Hepatocyte (in vitro differentiated cells): ENCODE data around the gene TRMT13. TPM values are rescaled to one million over a fixed set of nuclear protein-coding genes. Genes with fewer than 3 reads are reported as not detected.

ENCODE experiments used
- DNase-seq: peaks from one replicate; pipeline ENCODE4 v3.0.0-alpha.2; 2016; ENCODE audit warnings: low spot score
- H2AFZ ChIP-seq: fragments of 200-600 bp; sonication (generic); 2 replicates; pipeline ENCODE4 v1.6.0; 2016; ENCODE audit warnings: antibody characterized with exemption, mild to moderate bottlenecking
- H3K27ac ChIP-seq: fragments of 200-600 bp; sonication (generic); 2 replicates; pipeline ENCODE4 v1.5.1; 2016; ENCODE audit warnings: mild to moderate bottlenecking
- H3K27me3 ChIP-seq: fragments of 200-600 bp; sonication (generic); 2 replicates; pipeline ENCODE4 v1.6.1; 2016
- H3K36me3 ChIP-seq: fragments of 200-600 bp; sonication (generic); replicated peaks from 2 replicates; pipeline ENCODE4 v1.5.1; 2016; ENCODE audit warnings: low read depth; ENCODE audit not compliant: insufficient read depth
- H3K4me1 ChIP-seq: fragments of 200-600 bp; sonication (generic); 2 replicates; pipeline ENCODE4 v1.5.1; 2016; ENCODE audit warnings: mild to moderate bottlenecking, moderate library complexity; ENCODE audit not compliant: insufficient read depth
- H3K4me2 ChIP-seq: fragments of 200-600 bp; sonication (generic); 2 replicates; pipeline ENCODE4 v1.6.0; 2016
- H3K4me3 ChIP-seq: fragments of 200-600 bp; sonication (generic); 2 replicates; pipeline ENCODE4 v1.5.1; 2016; ENCODE audit warnings: mild to moderate bottlenecking
- H3K79me2 ChIP-seq: fragments of 200-600 bp; sonication (generic); 2 replicates; pipeline ENCODE4 v1.6.0; 2017; ENCODE audit warnings: mild to moderate bottlenecking
- H3K9me2 ChIP-seq: fragments of 200-600 bp; sonication (generic); replicated peaks from 2 replicates; pipeline ENCODE4 v1.6.0; 2017; ENCODE audit warnings: mild to moderate bottlenecking; ENCODE audit not compliant: insufficient read depth
- H3K9me3 ChIP-seq: fragments of 200-600 bp; sonication (generic); 2 replicates; pipeline ENCODE4 v1.5.1; 2016; ENCODE audit warnings: low read depth, mild to moderate bottlenecking
- H4K20me1 ChIP-seq: fragments of 200-600 bp; sonication (generic); 2 replicates; pipeline ENCODE4 v1.6.0; 2016; ENCODE audit warnings: mild to moderate bottlenecking; ENCODE audit not compliant: insufficient read depth, poor library complexity, severe bottlenecking
- CTCF ChIP-seq: fragments of 200-600 bp; sonication (generic); IDR thresholded peaks from 2 replicates; pipeline ENCODE4 v1.5.1; 2016; ENCODE audit warnings: antibody characterized with exemption, mild to moderate bottlenecking; ENCODE audit not compliant: poor library complexity
- EZH2 ChIP-seq: fragments of 200-600 bp; sonication (generic); IDR thresholded peaks from 2 replicates; pipeline ENCODE4 v1.6.1; 2016; ENCODE audit warnings: antibody characterized with exemption, mild to moderate bottlenecking, borderline replicate concordance
- EZH2phosphoT487 ChIP-seq: fragments of 200-600 bp; sonication (generic); IDR thresholded peaks from one replicate; pipeline ENCODE4 v1.6.1; 2018; ENCODE audit warnings: antibody characterized with exemption, mild to moderate bottlenecking, low read depth, moderate library complexity; ENCODE audit not compliant: unreplicated experiment, severe bottlenecking
- WGBS: methylation state at CpG from one replicate; pipeline ENCODE4 v1.1.6; 2016; ENCODE audit warnings: low lambda C conversion rate; ENCODE audit errors: missing lambda C conversion rate; 5-methylcytosine and 5-hydroxymethylcytosine counted together
- polyA plus RNA-seq: library from polyadenylated mRNA; unstranded; fragments of >200 nt; fragmentation: Nextera tagmentation; extraction: Ambion mirVana; gene quantifications from 2 replicates; pipeline ENCODE4 v1.2.1, GENCODE V29; 2016
- total RNA-seq: library from RNA; depleted of rRNA; stranded (reverse); fragments of >200 nt; gene quantifications from 2 replicates; pipeline ENCODE4 v1.2.3, GENCODE V29; 2014

The TRMT13 gene
- total and polyA plus RNA-seq, 2 experiments from 2014 or later, result 8.9 to 18.8 TPM

DNA sequence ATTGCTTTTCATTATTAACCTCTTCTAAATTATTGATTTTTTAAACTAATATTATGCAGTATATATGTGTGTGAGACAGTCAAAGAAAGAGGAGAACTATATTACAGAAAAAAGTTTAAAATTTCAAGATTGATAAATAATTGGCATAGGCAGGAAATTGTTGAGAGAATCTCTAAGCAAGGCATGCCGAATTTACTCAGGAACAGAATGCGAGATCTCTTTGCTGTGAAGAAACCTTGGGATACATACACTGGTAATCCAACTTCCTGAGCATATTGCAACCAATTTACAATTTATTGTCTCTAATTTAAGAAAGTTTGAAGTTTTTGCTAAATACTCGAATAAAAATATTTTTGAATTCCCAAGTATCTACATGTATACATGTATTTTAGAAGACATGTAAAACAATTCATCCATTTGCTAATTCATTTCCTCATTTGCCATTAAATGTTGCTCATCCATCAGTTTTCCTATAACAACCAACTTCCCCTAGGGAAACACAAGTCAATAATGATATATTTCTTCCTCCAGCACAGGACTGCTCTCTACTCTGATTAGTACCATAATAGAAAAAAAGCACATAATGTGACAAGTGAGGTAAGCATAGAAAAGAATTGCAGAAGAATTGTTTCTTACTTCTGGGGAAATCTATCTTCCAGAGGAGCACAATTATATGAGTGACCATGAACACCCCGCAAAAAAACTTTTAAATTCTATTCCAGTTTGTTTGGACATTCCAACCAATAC is 44.5 kb downstream of the TRMT13 start:
- WGBS, result 93% methylated on average over 4 of the region's 4 CpGs
- H3K4me2 ChIP-seq, result no peak overlapping the region
- no peaks in the 10 kb centered on the region for H3K27me3 ChIP-seq
- H2AFZ ChIP-seq, result no peak overlapping the region
- H4K20me1 ChIP-seq, result no peaks in the 10 kb centered on the region
- no peak for DNase-seq
- H3K27ac ChIP-seq, result no peak overlapping the region
- H3K79me2 ChIP-seq, result no peaks in the 10 kb centered on the region
- H3K36me3 ChIP-seq, result no peaks in the 10 kb centered on the region
- H3K4me3 ChIP-seq, result no peak overlapping the region
- H3K9me2 ChIP-seq, result no peaks in the 10 kb centered on the region
- H3K4me1 ChIP-seq, result no peaks in the 10 kb centered on the region
- no peaks in the 10 kb centered on the region for H3K9me3 ChIP-seq
- TF ChIP-seq EZH2 (no peak), CTCF (no peak), EZH2phosphoT487 (no peak)

- H3K4me3 ChIP-seq, result no peak within 1 kb of the TSS
- TF ChIP-seq EZH2phosphoT487 (no peak), EZH2 (no peak), CTCF (no peak)
- H3K27ac ChIP-seq, result no peak within 1 kb of the TSS
- no peaks in the 10 kb centered on the region for H3K9me2 ChIP-seq
- no peak within 1 kb of the TSS for H3K4me2 ChIP-seq
- H3K27me3 ChIP-seq, result no peaks in the 10 kb centered on the region
- H4K20me1 ChIP-seq, result no peaks in the 10 kb centered on the region
- H3K9me3 ChIP-seq, result no peaks in the 10 kb centered on the region
- H3K36me3 ChIP-seq, result no peaks in the 10 kb centered on the region
- no peaks in the 10 kb centered on the region for H3K4me1 ChIP-seq
- 85% methylated on average over 5 of the region's 5 CpGs for WGBS
- no peak within 1 kb of the TSS for H2AFZ ChIP-seq
- no peak for DNase-seq
- H3K79me2 ChIP-seq, result no peaks in the 10 kb centered on the region
Measured at GRCh38 chr1:100178091-100178490, 45.1 kb downstream of the TRMT13 start, which contains the start of gene LRRC39. Gene LRRC39, minus strand, starts transcription at chr1:100178256. Its CDS starts 9,740 bp downstream, at chr1:100168516.

- Histone ChIP-seq H3K4me1 (no peaks in the 10 kb centered on the region), H3K36me3 (no peaks in the 10 kb centered on the region), H3K27ac (no peak overlapping the region), H3K9me3 (no peaks in the 10 kb centered on the region), H3K79me2 (no peaks in the 10 kb centered on the region), H4K20me1 (no peaks in the 10 kb centered on the region), H2AFZ (no peak overlapping the region), H3K4me2 (no peak overlapping the region), H3K4me3 (no peak overlapping the region), H3K27me3 (no peaks in the 10 kb centered on the region), H3K9me2 (no peaks in the 10 kb centered on the region)
- no peak for DNase-seq
- TF ChIP-seq EZH2phosphoT487 (no peak), CTCF (no peak), EZH2 (no peak)
- WGBS, result 94% methylated on average over 4 of the region's 4 CpGs
Measured at GRCh38 chr1:100183370-100183769, 50.4 kb downstream of the TRMT13 start.
